Testis (tissue), 3 donors: Measurements from ENCODE around the gene SRCIN1. TPM values are rescaled to one million over a fixed set of nuclear protein-coding genes. Genes with fewer than 3 reads are reported as not detected.
"Not testable (repeated sequence)": the region's sequence is repeated elsewhere in the genome, so short reads cannot be mapped to it uniquely, and the experiment has no call there.

Source experiments
- DNase-seq: peaks from one replicate; pipeline ENCODE4 v3.0.0-alpha.2; 2019
- H3K27ac ChIP-seq, 2 donors: fragments of 200-600 bp; sonication (generic); one replicate each; pipeline ENCODE4 v1.5.1; 2019
- H3K27me3 ChIP-seq: fragments of 200-600 bp; sonication (generic); one replicate; pipeline ENCODE4 v1.5.1; 2019
- H3K36me3 ChIP-seq: fragments of 200-600 bp; sonication (generic); one replicate; pipeline ENCODE4 v1.5.1; 2017; ENCODE audit warnings: low read depth; ENCODE audit errors: missing control alignments
- H3K4me1 ChIP-seq: fragments of 200-600 bp; sonication (generic); one replicate; pipeline ENCODE4 v1.5.1; 2019
- H3K4me3 ChIP-seq, 2 donors: fragments of 200-600 bp; sonication (generic); one replicate each; pipeline ENCODE4 v1.5.1; 2017 to 2019
- H3K9me3 ChIP-seq: fragments of 200-600 bp; sonication (generic); one replicate; pipeline ENCODE4 v1.5.1; 2017
- CTCF ChIP-seq, 3 experiments: fragments of 450-650 bp in 2 of 3; fragments of 200-600 bp in 1 of 3; sonication (generic) in 1 of 3; IDR thresholded peaks; one replicate each; pipeline ENCODE4 v1.5.1; 2016 to 2019; ENCODE audit warnings: antibody characterized with exemption in 3 of 3, mild to moderate bottlenecking in 2 of 3, moderate library complexity in 1 of 3
- POLR2A ChIP-seq: fragments of 450-650 bp; IDR thresholded peaks from one replicate; pipeline ENCODE4 v1.6.1; 2017; ENCODE audit warnings: antibody characterized with exemption, mild to moderate bottlenecking, moderate library complexity
- WGBS, 2 donors: methylation state at CpG; one replicate each; pipeline ENCODE4 v1.1.5; 2018; 5-methylcytosine and 5-hydroxymethylcytosine counted together
- intact Hi-C: fragments of 100-400 bp; cut with DNase I; formaldehyde crosslinking; loops from one replicate; pipeline ENCODE4 v1.15.1; 2023; ENCODE audit warnings: low total_unique reads
- polyA plus RNA-seq: library from polyadenylated mRNA; stranded (reverse); fragments of 350-450 nt; fragmentation: Illumina TruSeq; extraction: RNeasy Lipid Tissue Mini Kit (QIAGEN cat#74804); gene quantifications from one replicate; pipeline ENCODE4 v1.2.3, GENCODE V29; 2014; ENCODE audit warnings: low read depth, low replicate concordance; ENCODE audit not compliant: insufficient read depth
- total RNA-seq, 2 donors: library from RNA; depleted of rRNA; stranded (reverse); fragments of >200 nt; gene quantifications; one replicate each; pipeline ENCODE4 v1.2.3, GENCODE V29; 2016

Gene SRCIN1
- total and polyA plus RNA-seq, 3 donors from 2014 or later = 3.2 to 8.9 (median 6.2) TPM

- Histone ChIP-seq H3K4me3 (no peak overlapping the region), H3K27me3 (no peaks in the 10 kb centered on the region), H3K27ac (no peak overlapping the region), H3K4me1 (peaks cover 9% of the 10 kb centered on the region), H3K9me3 (no peaks in the 10 kb centered on the region), H3K36me3 (no peaks in the 10 kb centered on the region)
- WGBS, 2 donors = 94 to 100% methylated on average over 1 of the region's 1 CpG
- no peak for TF ChIP-seq POLR2A
- TF ChIP-seq CTCF (IDR thresholded peaks at IDR 0.05) = no peak
- no peak for DNase-seq
- intact Hi-C loops = no loop called here
Measured at GRCh38 chr17:38653230-38653629, 47.5 kb upstream of the SRCIN1 start.

- H3K27me3 ChIP-seq, H3K27ac ChIP-seq, intact Hi-C loops, H3K36me3 ChIP-seq, H3K9me3 ChIP-seq, H3K4me3 ChIP-seq, H3K4me1 ChIP-seq: not testable (repeated sequence)
- DNase-seq = peak; percentile 2
- WGBS, 2 donors = 91 to 93% methylated on average over 11 of the region's 11 CpGs
Measured at GRCh38 chr17:38650653-38651173, 45.0 kb upstream of the SRCIN1 start.

- H3K27ac ChIP-seq = no peak overlapping the region
- no peaks in the 10 kb centered on the region for H3K27me3 ChIP-seq
- no peaks in the 10 kb centered on the region for H3K9me3 ChIP-seq
- 88 to 94% methylated on average over 4 of the region's 4 CpGs for WGBS, 2 donors
- no peaks in the 10 kb centered on the region for H3K4me1 ChIP-seq
- no peak for DNase-seq
- no peak for TF ChIP-seq POLR2A
- no peak for TF ChIP-seq CTCF (IDR thresholded peaks at IDR 0.05)
- H3K4me3 ChIP-seq = no peak overlapping the region
- no peaks in the 10 kb centered on the region for H3K36me3 ChIP-seq
- intact Hi-C loops = no loop called here
Measured at GRCh38 chr17:38637951-38638350, 32.2 kb upstream of the SRCIN1 start.

GRCh38 chr17:38636054-38636453, 30.3 kb upstream of the SRCIN1 start:
- Histone ChIP-seq H3K27ac (no peak overlapping the region), H3K4me3 (no peak overlapping the region), H3K27me3 (no peaks in the 10 kb centered on the region), H3K4me1 (no peaks in the 10 kb centered on the region), H3K9me3 (no peaks in the 10 kb centered on the region), H3K36me3 (no peaks in the 10 kb centered on the region)
- intact Hi-C loops = no loop called here
- DNase-seq = peak; percentile 12
- TF ChIP-seq CTCF (IDR thresholded peaks at IDR 0.05) (no peak), POLR2A (no peak)
- 78 to 86% methylated on average over 7 to 9 of the region's 9 CpGs for WGBS, 2 donors

- no peak for DNase-seq
- whole genome bisulfite sequencing, 2 donors = 70 to 72% methylated on average over 6 of the region's 6 CpGs
- Histone ChIP-seq H3K4me3 (no peak overlapping the region), H3K27ac (no peak overlapping the region), H3K36me3 (no peaks in the 10 kb centered on the region), H3K9me3 (no peaks in the 10 kb centered on the region), H3K4me1 (no peaks in the 10 kb centered on the region), H3K27me3 (no peaks in the 10 kb centered on the region)
- TF ChIP-seq POLR2A = no peak
- no peak for TF ChIP-seq CTCF (IDR thresholded peaks at IDR 0.05)
- intact Hi-C loops = no loop called here
Measured at GRCh38 chr17:38632334-38632733, 26.6 kb upstream of the SRCIN1 start.
